GM08714 (cell line): ENCODE measurements around the gene ASXL1.

ENCODE experiments used
- H3K4me3 ChIP-seq: fragments of 200-500 bp; sonication (Bioruptor generic); 2 replicates; pipeline ENCODE4 v1.5.1; 2014; ENCODE audit warnings: mild to moderate bottlenecking, low read length, inconsistent platforms
- ZNF274 ChIP-seq: IDR thresholded peaks from 2 replicates; pipeline ENCODE4 v1.6.1; 2012; ENCODE audit warnings: mild to moderate bottlenecking, low read depth, low read length

ASXL1 gene

DNA sequence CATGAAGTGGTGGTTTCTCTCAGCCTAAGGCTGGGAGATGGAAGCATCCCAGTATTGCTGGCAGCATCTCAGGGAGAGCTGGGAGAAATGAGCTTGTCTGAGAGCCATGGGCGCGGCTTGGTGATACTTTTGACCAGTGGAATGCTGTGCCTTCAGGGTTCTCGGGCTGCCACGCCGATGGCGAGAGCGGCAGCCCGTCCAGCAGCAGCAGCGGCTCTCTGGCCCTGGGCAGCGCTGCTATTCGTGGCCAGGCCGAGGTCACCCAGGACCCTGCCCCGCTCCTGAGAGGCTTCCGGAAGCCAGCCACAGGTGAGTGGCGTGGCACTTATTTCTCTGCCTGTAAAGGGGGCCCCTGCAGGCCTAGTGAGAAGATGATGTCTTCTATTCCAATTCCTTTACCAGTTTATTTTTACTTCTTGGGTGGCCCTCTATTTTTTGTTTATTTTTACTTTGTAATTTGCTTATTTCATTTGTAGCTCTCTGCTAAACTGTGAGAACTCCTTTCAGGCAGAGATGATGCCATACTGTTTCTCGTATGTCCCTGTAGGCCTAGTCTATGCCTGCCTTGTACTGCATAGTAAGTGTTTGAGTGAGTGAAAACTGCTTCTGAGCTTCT lies 71.7 kb downstream of the ASXL1 start:
- no peak overlapping the region for H3K4me3 ChIP-seq
- TF ChIP-seq ZNF274 = no peak

GRCh38 chr20:32431457-32431856 lies 73.3 kb downstream of the ASXL1 start:
- no peak for TF ChIP-seq ZNF274
- H3K4me3 ChIP-seq = no peak overlapping the region

DNA sequence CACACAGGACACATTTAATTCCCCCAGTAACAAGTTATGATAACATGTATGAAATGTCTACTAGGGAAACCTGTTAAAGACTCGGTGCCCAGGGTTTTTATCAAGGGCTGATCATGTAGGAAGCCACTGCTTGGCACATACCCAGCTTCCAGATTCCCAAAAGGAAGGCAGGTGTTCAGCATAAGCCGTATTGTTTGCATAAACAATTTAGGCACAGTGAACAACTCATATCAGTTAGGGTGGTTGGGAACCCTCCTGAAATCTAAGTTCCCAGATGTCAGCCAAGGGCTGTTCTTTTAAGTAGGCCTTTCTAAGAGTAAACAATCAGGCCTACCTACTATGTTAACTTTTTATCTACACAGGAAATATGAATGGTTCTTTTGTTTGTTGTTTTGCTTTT lies 74.1 kb downstream of the ASXL1 start:
- H3K4me3 ChIP-seq = no peak overlapping the region
- TF ChIP-seq ZNF274 = no peak

GRCh38 chr20:32433311-32434021 lies 75.3 kb downstream of the ASXL1 start:
- no peak for TF ChIP-seq ZNF274
- no peak overlapping the region for H3K4me3 ChIP-seq

DNA sequence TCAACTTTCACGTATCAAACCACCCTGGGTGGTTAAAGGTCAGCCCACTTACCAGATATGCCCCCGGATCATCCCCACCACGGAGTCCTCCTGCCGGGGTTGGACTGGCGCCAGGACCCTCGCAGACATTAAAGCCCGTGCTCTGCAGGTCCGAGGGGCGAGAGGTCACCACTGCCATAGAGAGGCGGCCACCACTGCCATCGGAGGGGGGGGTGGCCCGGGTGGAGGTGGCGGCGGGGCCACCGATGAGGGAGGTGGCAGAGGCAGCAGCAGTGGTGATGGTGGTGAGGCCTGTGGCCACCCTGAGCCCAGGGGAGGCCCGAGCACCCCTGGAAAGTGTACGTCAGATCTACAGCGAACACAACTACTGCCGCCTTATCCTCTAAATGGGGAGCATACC lies 76.3 kb downstream of the ASXL1 start:
- H3K4me3 ChIP-seq = no peak overlapping the region
- no peak for TF ChIP-seq ZNF274

DNA sequence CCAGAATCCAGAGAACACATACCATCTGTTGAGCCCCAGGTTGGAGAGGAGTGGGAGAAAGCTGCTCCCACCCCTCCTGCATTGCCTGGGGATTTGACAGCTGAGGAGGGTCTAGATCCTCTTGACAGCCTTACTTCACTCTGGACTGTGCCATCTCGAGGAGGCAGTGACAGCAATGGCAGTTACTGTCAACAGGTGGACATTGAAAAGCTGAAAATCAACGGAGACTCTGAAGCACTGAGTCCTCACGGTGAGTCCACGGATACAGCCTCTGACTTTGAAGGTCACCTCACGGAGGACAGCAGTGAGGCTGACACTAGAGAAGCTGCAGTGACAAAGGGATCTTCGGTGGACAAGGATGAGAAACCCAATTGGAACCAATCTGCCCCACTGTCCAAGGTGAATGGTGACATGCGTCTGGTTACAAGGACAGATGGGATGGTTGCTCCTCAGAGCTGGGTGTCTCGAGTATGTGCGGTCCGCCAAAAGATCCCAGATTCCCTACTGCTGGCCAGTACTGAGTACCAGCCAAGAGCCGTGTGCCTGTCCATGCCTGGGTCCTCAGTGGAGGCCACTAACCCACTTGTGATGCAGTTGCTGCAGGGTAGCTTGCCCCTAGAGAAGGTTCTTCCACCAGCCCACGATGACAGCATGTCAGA lies 77.4 kb downstream of the ASXL1 start:
- no peak overlapping the region for H3K4me3 ChIP-seq
- no peak for TF ChIP-seq ZNF274

DNA sequence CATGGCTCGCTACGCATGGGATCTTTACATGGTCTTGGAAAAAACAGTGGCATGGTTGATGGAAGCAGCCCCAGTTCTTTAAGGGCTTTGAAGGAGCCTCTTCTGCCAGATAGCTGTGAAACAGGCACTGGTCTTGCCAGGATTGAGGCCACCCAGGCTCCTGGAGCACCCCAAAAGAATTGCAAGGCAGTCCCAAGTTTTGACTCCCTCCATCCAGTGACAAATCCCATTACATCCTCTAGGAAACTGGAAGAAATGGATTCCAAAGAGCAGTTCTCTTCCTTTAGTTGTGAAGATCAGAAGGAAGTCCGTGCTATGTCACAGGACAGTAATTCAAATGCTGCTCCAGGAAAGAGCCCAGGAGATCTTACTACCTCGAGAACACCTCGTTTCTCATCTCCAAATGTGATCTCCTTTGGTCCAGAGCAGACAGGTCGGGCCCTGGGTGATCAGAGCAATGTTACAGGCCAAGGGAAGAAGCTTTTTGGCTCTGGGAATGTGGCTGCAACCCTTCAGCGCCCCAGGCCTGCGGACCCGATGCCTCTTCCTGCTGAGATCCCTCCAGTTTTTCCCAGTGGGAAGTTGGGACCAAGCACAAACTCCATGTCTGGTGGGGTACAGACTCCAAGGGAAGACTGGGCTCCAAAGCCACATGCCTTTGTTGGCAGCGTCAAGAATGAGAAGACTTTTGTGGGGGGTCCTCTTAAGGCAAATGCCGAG lies 78.2 kb downstream of the ASXL1 start:
- no peak overlapping the region for H3K4me3 ChIP-seq
- TF ChIP-seq ZNF274 = no peak

DNA sequence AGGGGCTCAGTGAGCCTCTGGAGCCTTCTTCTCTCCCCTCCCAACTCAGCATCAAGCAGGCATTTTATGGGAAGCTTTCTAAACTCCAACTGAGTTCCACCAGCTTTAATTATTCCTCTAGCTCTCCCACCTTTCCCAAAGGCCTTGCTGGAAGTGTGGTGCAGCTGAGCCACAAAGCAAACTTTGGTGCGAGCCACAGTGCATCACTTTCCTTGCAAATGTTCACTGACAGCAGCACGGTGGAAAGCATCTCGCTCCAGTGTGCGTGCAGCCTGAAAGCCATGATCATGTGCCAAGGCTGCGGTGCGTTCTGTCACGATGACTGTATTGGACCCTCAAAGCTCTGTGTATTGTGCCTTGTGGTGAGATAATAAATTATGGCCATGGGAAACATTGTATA lies 78.8 kb downstream of the ASXL1 start:
- no peak overlapping the region for H3K4me3 ChIP-seq
- no peak for TF ChIP-seq ZNF274

DNA sequence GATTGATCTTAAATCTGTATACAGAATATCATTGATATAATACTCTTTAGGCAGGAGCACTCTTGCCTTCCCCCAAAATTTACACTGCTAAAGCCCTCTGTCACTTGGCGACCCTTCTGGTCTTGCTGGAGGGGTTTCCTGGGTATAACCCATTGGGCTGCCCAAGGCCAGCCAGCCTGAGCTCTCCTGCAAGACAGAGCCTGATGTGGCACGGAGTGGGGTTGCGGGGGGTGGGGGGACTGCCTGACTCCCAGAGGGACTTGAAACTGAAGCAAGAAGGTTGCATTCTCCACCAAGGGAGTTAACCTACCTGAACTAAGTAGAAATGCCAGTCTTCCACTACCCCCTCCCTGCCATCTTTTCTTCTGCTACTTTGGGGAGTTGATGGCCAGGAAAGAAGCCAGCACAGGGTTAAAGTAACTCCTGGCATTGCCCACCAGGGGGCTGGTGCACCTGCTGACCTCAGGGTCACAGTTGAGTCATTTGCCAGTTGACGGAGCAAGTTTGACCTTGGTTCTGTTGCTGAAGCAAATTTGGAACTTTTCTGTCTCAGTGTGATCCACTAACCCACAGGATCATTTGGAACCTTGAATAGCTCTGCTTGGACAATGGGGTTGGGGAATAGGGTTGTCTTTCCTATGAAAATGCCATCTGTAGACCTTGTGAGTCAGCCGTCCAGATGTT lies 79.4 kb downstream of the ASXL1 start:
- TF ChIP-seq ZNF274 = no peak
- H3K4me3 ChIP-seq = no peak overlapping the region

DNA sequence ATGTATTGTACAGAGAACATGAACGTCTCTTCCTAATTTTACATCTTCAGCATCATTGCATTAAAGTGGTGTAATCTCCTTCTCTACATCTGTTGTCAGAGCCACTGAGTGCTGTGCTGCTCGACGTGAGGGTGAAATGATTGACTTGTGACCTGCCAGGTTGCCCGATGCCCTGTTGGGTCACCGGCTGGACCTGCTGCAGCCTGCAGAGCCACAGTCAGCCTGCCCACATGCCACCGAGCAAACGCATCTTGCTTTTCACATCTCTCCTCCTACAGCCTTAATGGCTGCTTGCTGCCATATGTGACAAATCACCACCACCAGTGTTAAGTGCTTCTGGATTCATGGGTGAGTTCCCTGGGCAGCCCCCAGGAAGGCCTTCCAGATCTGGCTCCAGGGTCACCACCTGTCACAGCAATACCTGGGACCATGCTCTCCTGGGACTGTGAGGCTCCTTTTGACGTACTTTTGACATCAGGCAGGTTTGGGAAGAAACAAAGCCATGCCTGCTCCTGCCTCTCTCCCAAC lies 80.3 kb downstream of the ASXL1 start:
- H3K4me3 ChIP-seq = no peak overlapping the region
- no peak for TF ChIP-seq ZNF274

GRCh38 chr20:32439132-32439829 lies 81.2 kb downstream of the ASXL1 start:
- no peak for TF ChIP-seq ZNF274
- no peak overlapping the region for H3K4me3 ChIP-seq

GRCh38 chr20:32440069-32440757 lies 82.1 kb downstream of the ASXL1 start:
- no peak overlapping the region for H3K4me3 ChIP-seq
- TF ChIP-seq ZNF274 = no peak

DNA sequence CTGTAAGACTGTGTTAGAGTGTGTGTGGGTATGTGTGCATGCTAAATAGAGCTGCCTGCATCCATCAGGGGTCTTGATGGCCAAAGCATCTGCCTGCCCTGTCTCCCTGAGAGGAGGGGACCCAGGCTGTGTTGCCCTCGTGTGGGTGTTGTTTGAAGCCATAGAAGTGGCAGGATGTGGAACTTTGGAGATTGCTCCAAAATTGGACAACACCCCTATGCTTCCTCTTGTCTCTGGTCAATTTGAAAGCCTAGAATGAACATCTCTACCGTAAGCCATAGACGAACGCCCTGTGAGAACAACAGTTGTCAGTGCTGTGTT lies 82.6 kb downstream of the ASXL1 start:
- TF ChIP-seq ZNF274 = no peak
- no peak overlapping the region for H3K4me3 ChIP-seq

DNA sequence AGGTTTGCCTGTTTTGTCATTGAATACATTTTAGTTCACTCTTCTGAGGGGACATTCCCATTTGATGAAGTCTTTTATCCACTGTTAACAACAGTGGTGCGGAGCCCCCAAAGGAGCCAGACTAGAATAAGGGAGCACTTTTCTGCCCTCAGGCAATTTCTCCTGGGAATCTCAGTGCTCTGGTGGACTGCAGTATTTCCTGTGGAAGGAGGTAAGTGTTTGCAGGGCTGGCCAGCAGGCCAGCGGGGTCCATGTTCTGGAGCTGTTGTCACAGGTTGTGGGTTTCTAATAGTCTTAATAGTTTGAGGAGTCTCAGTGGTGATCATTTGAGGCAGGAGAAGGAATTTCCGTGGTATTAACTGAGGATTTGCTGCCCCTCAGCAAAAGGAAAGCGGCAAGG lies 83.5 kb downstream of the ASXL1 start:
- no peak for TF ChIP-seq ZNF274

More for the DNA sequence above, 83.5 kb downstream of the ASXL1 start:
- no peak overlapping the region for H3K4me3 ChIP-seq
